RWPE1 (cell line): ENCODE measurements around the gene PTPRC.

Source experiments
- CTCF ChIA-PET: fragments of 350-600 bp; sonication (Branson Sonifier 250); formaldehyde crosslinking; extraction: SDS; loops from one replicate; lab custom pipeline; 2021; lab: Yijun Ruan, JAX
- POLR2A ChIA-PET: fragments of 400-600 bp; formaldehyde crosslinking; extraction: SDS; loops from one replicate; lab custom pipeline; 2020; ENCODE audit warnings: antibody characterized with exemption; ENCODE audit not compliant: low non-redundant PET; lab: Yijun Ruan, JAX
- DNase-seq: peaks from one replicate; pipeline ENCODE4 v3.0.0; 2012; ENCODE audit warnings: low spot score
- H3K27ac ChIP-seq: fragments of 450-650 bp; 2 replicates; pipeline ENCODE4 v1.5.1; 2017
- CTCF ChIP-seq: fragments of 450-650 bp; conservative IDR thresholded peaks from 2 replicates; pipeline ENCODE4 v1.5.1; 2017; ENCODE audit warnings: low read depth, mild to moderate bottlenecking

Gene PTPRC

GRCh38 chr1:198679535-198680173, 40.8 kb downstream of the PTPRC start:
- H3K27ac ChIP-seq: no peak overlapping the region
- no peak for DNase-seq
- ChIA-PET POLR2A (no interaction called here), CTCF (interaction anchor here (0.7 kb wide), 1 partner anchor 291 kb away, joined by 4 read pairs; no protein-coding TSS in a partner anchor)
- no peak for TF ChIP-seq CTCF

- CTCF ChIA-PET: no interaction called here
These were observed 41.5 kb downstream of the PTPRC start for GRCh38 chr1:198680174-198680875.

GRCh38 chr1:198681252-198681651, 42.4 kb downstream of the PTPRC start:
- no peak for TF ChIP-seq CTCF
- ChIA-PET POLR2A (interaction anchor here (0.6 kb wide), 1 partner anchor 1705 kb away, joined by 14 read pairs; no protein-coding TSS in a partner anchor), CTCF (interaction anchor here (0.8 to 1.1 kb wide), 4 partner anchors 125 to 1142 kb away, joined by 3 read pairs; no protein-coding TSS in a partner anchor)
- H3K27ac ChIP-seq: no peak overlapping the region
- DNase-seq: no peak

More at GRCh38 chr1:198680174-198680875, 41.5 kb downstream of the PTPRC start:
- TF ChIP-seq CTCF: no peak
- POLR2A ChIA-PET: no interaction called here
- no peak overlapping the region for H3K27ac ChIP-seq
- no peak for DNase-seq

- H3K27ac ChIP-seq: no peak overlapping the region
- POLR2A ChIA-PET: interaction anchor here (0.6 to 0.7 kb wide), 2 partner anchors 13 to 1704 kb away, joined by 5 to 14 read pairs; no protein-coding TSS in a partner anchor
These were observed 43.3 kb downstream of the PTPRC start for GRCh38 chr1:198681831-198682759.

GRCh38 chr1:198682850-198683249, 44.0 kb downstream of the PTPRC start:
- POLR2A ChIA-PET: no interaction called here
- no peak overlapping the region for H3K27ac ChIP-seq
- TF ChIP-seq CTCF: no peak
- DNase-seq: no peak
- CTCF ChIA-PET: interaction anchor here (0.6 to 1.0 kb wide), 5 partner anchors 11 to 1373 kb away, joined by 3 to 7 read pairs (median 4); no protein-coding TSS in a partner anchor

More at GRCh38 chr1:198681831-198682759, 43.3 kb downstream of the PTPRC start:
- DNase-seq: peak; percentile 62
- CTCF ChIA-PET: interaction anchor here (0.6 to 1.1 kb wide), 8 partner anchors 10 to 1160 kb away, joined by 3 to 7 read pairs (median 3); no protein-coding TSS in a partner anchor
- TF ChIP-seq CTCF: no peak
